22Rv1 (cell line): ENCODE measurements around the gene ANXA3.
"Not testable (repeated sequence)": the region's sequence is repeated elsewhere in the genome, so short reads cannot be mapped to it uniquely, and the experiment has no call there.

Source experiments
- H3K27ac ChIP-seq: fragments of 450-650 bp; 2 replicates; pipeline ENCODE4 v1.5.1; 2017
- CTCF ChIP-seq: fragments of 450-650 bp; IDR thresholded peaks from 2 replicates; pipeline ENCODE4 v1.5.1; 2017; ENCODE audit warnings: mild to moderate bottlenecking
- ZFX ChIP-seq: fragments of 450-650 bp; IDR thresholded peaks from 2 replicates; pipeline ENCODE4 v1.6.1; 2017; ENCODE audit warnings: antibody characterized with exemption, borderline replicate concordance

ANXA3 gene

DNA sequence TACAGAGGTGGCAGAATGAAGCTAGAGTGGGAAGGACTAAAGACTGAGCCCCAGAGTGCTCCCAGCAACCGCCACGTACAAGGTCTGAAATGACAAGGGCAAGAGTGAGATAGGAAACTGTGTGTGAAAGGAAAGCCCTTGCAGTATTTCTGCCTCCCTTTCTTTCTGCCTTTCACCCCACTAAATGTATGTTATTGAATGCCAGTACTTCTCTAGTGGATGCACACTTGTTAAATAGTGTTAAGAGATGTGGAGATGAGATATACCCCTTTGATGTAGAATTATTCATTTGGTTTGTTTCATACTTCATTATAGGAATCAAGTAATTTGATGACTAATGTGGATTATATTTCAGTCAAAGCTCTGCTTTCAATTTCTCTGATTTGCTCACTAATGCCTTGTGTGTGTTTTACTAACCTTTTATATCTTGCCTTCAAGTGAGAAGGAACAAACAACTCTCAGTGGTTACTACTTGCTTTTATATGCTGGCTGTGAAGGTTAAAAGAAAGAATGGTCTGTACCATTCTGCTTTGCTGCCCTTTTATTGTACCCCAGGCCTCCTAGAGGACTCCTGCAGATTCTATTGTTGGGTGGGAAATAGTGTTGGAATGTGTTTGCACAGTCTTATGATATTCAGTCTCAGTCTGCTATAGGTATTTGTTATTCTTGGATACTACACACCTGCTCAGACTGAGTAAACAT, 8.0 kb upstream of the ANXA3 start:
- TF ChIP-seq CTCF = no peak
- TF ChIP-seq ZFX = no peak
- H3K27ac ChIP-seq = no peak overlapping the region

- no peak overlapping the region for H3K27ac ChIP-seq
- TF ChIP-seq CTCF (no peak), ZFX (no peak)
Measured at GRCh38 chr4:78544678-78545077, 6.9 kb upstream of the ANXA3 start.

- TF ChIP-seq ZFX = no peak
- no peak for TF ChIP-seq CTCF
- no peak overlapping the region for H3K27ac ChIP-seq
Measured at GRCh38 chr4:78545275-78546246, 6.0 kb upstream of the ANXA3 start.

- H3K27ac ChIP-seq = not testable (repeated sequence)
Measured at GRCh38 chr4:78547899-78548298, 3.7 kb upstream of the ANXA3 start.

- H3K27ac ChIP-seq = not testable (repeated sequence)
Measured at GRCh38 chr4:78548889-78549288, 2.7 kb upstream of the ANXA3 start.

GRCh38 chr4:78552389-78553042, 946 bp downstream of the ANXA3 start:
- TF ChIP-seq ZFX (no peak), CTCF (no peak)
- H3K27ac ChIP-seq = no peak overlapping the region

DNA sequence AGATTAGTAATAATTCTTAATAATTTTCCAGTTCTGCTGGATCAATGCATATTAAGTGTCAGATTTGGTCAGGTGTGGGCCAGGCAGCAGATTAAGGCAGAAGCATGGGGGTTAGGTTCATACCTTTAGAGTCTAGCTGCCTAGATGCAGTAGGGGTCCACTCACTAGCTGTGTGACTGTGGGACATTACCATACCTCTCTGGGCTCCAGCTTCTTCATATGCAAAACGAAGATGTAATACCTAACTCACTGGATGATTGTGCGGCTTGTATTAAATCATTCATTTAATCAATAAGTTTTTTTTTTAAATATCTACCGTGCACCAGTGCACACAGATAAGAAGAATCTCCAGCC, 1.4 kb downstream of the ANXA3 start:
- TF ChIP-seq ZFX = no peak
- no peak overlapping the region for H3K27ac ChIP-seq

DNA sequence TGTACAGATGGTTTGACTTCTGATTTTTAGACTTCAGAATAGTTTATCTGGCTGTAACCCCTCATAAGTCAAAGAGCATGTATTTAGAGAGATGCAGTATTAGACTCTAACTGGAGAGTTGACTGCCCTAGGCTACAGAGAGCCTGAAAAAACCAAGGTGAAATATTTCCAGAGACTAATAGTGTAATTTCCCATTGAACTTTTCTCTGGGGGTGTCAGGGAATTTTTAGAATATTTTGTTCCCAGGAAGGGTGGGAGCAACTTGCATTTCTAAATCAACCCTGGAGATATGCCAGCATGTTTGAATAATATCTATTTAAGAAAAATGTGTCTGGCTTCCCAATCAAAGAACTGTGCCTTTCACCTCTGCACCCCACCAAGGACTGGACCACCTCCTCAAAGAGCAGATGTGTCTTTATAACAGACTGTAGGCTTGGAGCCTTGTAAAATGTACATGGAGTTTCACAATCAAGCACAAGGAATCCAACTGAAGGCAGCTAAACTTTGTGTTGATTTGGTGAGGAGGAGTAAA, 2.0 kb downstream of the ANXA3 start:
- H3K27ac ChIP-seq = no peak overlapping the region
- no peak for TF ChIP-seq CTCF
- no peak for TF ChIP-seq ZFX
